PFSK-1 (cell line): ENCODE data around the gene CNPPD1.

Experiments used
- FOXP2 ChIP-seq: optimal IDR thresholded peaks from 2 replicates; pipeline ENCODE3; 2011; ENCODE audit warnings: borderline replicate concordance, control low read depth, inconsistent platforms; ENCODE audit not compliant: insufficient read depth; ENCODE audit errors: extremely low read length, extremely low read depth
- POLR2AphosphoS5 ChIP-seq: IDR thresholded peaks from 2 replicates; pipeline ENCODE4 v1.6.1; 2012; ENCODE audit warnings: low read depth, mild to moderate bottlenecking, control low read depth, low read length, moderate library complexity
- REST ChIP-seq, 2 experiments: IDR thresholded peaks; 2 replicates each; pipeline versions ENCODE4 v1.6.1 to v1.8.0; 2011 to 2012; ENCODE audit warnings: low read depth in 2 of 2, low read length in 2 of 2, control low read depth in 1 of 2, inconsistent platforms in 1 of 2, mild to moderate bottlenecking in 1 of 2, moderate library complexity in 1 of 2; ENCODE audit not compliant: insufficient read depth in 1 of 2
- SIN3A ChIP-seq: IDR thresholded peaks from 2 replicates; pipeline ENCODE4 v1.6.1; 2012; ENCODE audit warnings: mild to moderate bottlenecking, low read length, moderate library complexity, borderline replicate concordance; ENCODE audit not compliant: insufficient read depth
- TAF1 ChIP-seq: IDR thresholded peaks from 2 replicates; pipeline ENCODE4 v1.6.1; 2012; ENCODE audit warnings: low read length, control low read depth, borderline replicate concordance; ENCODE audit not compliant: insufficient read depth

Gene CNPPD1

GRCh38 chr2:219174146-219174545, 2.6 kb downstream of the CNPPD1 start:
- TF ChIP-seq FOXP2 = no peak
- no peak for TF ChIP-seq POLR2AphosphoS5
- no peak for TF ChIP-seq TAF1
- TF ChIP-seq REST (IDR thresholded peaks at IDR 0.05; ENCODE audit: insufficient read depth in 1 of 2, low read depth in 2 of 2, low read length in 2 of 2) = no peak
- TF ChIP-seq SIN3A = no peak

- no peak for TF ChIP-seq POLR2AphosphoS5
- no peak for TF ChIP-seq REST (IDR thresholded peaks at IDR 0.05; ENCODE audit: insufficient read depth in 1 of 2, low read depth in 2 of 2, low read length in 2 of 2)
- no peak for TF ChIP-seq FOXP2
- no peak for TF ChIP-seq SIN3A
- TF ChIP-seq TAF1 = no peak
Observed at GRCh38 chr2:219173176-219173575, 3.5 kb downstream of the CNPPD1 start.

DNA sequence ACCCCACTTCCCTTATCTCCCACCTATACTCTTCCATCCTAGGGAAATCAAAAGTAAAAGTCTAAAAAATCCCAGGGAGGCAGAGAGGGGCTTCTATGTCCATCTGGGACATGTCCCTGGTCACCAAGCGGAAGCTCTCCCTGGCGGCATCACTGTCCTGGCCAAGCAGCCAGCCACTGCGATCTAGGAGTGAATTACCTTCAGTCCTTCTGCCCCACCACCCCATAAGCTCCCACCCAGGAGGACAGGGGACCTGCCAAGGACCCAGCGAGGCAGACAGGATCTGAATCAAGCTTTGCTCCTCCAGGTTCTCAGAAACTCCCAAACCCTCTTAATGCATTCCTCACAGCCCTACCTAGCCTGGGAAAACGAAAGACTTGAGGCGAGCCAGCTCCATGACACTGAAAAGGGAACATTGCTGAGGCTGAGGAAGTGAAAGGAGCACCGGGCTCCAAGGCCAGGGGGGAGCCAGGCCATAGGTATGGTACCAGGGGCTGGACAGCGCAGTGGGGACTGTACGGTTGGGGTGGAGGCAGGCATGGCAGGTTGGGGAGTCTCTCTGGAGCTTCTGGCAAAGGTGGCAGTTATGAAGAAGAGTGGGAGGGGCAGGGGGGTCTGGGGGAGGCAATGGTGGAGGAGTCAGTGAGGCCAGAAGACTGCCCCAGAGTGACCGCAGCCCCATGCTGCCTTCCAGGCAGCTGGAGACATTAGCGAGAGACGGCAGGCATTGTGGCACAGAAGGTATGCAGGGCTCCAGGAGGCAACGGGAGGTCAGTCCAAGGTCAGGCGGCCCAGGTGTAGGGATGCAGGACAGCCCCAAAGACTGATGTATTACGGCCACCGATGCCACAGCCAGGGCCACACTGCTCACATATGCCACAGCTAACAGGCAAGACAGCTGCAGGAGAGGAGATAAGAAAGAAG, 4.2 kb downstream of the CNPPD1 start:
- no peak for TF ChIP-seq POLR2AphosphoS5
- TF ChIP-seq TAF1 = no peak
- TF ChIP-seq SIN3A = no peak
- no peak for TF ChIP-seq REST (IDR thresholded peaks at IDR 0.05; ENCODE audit: insufficient read depth in 1 of 2, low read depth in 2 of 2, low read length in 2 of 2)
- no peak for TF ChIP-seq FOXP2

- TF ChIP-seq FOXP2 (no peak), SIN3A (no peak), TAF1 (no peak), REST (IDR thresholded peaks at IDR 0.05; ENCODE audit: insufficient read depth in 1 of 2, low read depth in 2 of 2, low read length in 2 of 2) (no peak), POLR2AphosphoS5 (no peak)
Observed at GRCh38 chr2:219171231-219171651, 5.5 kb downstream of the CNPPD1 start.
